HG02943 (cell line): ENCODE results near the gene GJC1.

Source experiments
- ATAC-seq: cut with Tn5 transposase; IDR thresholded peaks from one replicate; pipeline ENCODE4 v1.9.1; 2021; ENCODE audit warnings: mild to moderate bottlenecking, low read depth, moderate library complexity; ENCODE audit not compliant: unreplicated experiment

GJC1 gene

DNA sequence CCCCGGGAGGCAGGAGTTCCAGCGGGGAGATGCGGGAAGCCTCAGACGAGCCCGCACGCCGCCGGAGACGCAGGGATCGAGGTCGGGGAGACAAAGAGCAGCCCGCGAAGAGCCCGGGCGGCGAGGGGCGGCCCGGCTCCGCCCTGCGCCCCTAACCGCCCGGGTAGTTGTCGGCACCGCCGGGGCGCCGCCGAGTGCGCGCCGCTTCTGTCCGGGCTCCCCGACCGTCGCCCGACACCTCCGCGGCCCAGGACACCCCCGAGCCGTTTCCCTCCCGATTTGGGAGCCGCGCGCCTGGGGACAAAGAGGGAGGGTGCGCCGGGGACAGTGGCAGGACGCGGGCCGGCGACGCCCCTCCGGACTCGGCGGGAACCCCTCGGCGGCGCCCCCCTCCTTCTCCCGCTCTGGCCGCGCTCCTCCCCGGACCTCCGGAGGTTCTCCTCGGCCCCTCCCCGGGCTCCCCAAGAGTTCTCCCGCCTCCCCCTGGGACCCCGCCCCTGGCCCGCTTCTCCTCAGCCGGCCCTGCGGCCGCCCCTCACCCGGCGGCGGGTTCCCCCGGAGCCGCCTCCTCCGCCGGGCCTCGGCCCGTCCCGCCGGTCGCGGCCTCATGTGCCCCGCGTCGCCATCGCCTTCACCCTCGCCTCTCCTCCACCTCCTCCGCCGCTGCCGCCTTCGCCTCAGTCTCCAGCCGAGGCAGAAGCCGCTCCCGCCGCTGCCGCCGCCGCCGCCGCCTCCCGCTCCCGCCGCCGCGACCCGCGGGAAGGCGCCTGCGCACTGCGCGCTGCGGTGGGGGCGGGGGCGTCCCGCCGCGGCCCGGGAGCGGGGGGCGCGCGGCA is at the start of gene GJC1:
TSS of gene GJC1 (minus strand) at position 765 of the 836 bp plus-strand sequence. CDS start 24,470 bp downstream, outside the sequence.
- no peak for ATAC-seq

DNA sequence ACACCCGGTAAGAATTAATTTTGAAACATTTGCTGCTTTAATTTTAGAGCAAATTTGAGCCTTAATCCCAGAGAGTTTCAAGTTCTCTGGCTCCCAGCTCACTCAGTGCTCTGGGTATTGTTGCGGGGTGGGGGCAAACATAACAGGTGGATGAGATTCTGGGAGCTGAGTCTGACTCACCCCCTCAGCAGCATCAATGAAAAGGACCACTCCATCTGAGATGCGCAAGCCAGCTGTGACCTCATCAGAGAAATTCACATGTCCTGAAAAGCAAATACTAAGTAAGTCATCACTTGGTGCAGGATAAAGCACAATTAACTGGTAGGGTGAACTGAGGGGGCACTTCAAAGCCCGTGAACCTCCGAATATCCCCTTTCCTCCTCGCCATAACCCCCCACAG is 49.3 kb upstream of the GJC1 start:
- ATAC-seq, result no peak

GRCh38 chr17:44878627-44879221 is 48.6 kb upstream of the GJC1 start:
- ATAC-seq, result no peak

- ATAC-seq, result no peak
Observed at GRCh38 chr17:44877121-44877520, 47.0 kb upstream of the GJC1 start.

- no peak for ATAC-seq
Observed at GRCh38 chr17:44875761-44876160, 45.7 kb upstream of the GJC1 start.

DNA sequence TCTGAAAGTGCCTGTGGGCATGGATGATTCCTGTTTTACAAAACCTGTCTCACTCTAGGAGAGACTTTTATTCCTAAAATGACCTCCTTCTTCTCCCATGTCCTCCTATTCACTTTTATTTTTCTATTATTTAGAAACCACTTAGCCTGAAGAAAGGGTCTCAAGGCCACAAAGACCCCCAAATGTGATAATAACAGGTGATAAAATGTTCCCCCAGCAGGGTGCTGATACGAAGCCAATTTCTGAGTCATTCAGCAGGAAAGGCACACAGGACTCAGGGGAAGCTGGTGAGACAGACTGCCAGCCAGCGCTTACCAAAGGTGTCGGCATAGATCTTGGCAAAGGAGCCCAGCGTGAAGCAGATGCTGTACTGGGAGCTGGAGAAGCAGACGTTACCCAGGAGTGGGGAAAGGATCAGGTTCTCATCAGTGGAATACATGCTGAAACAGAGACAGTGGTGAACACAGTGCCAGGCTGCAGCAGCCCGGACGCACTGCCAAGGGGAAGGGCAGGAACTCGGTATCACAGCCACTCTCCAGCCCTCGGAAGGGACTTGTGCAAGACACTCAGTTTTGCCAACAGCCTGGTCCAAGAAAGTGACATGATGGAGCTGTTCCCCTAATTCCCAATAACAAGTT is 42.2 kb upstream of the GJC1 start:
- no peak for ATAC-seq

GRCh38 chr17:44871556-44871955 is 41.5 kb upstream of the GJC1 start:
- no peak for ATAC-seq

GRCh38 chr17:44867841-44868240 is 37.8 kb upstream of the GJC1 start:
- ATAC-seq, result no peak

- no peak for ATAC-seq
Observed at GRCh38 chr17:44865931-44866330, 35.8 kb upstream of the GJC1 start.

DNA sequence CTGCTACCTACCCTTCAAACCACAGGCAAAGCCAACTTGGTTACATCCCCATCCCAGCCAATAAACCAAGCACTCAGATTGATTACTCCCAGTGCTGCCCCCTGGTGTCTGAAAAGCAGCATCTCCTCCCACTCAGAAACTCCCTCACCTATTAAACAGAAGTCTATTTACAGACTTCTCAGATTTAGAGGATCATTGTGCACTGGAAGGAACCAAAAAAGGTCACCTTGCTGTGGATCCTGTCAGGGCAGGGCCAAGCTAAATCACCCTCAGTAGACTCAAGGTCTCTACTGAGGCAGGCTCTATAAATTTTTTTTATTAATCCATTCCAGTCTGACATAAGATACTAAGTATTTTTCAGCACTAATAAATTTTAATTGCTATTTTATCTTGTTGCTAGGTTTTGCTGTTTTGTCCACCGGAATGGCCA is 35.2 kb upstream of the GJC1 start:
- ATAC-seq, result no peak

DNA sequence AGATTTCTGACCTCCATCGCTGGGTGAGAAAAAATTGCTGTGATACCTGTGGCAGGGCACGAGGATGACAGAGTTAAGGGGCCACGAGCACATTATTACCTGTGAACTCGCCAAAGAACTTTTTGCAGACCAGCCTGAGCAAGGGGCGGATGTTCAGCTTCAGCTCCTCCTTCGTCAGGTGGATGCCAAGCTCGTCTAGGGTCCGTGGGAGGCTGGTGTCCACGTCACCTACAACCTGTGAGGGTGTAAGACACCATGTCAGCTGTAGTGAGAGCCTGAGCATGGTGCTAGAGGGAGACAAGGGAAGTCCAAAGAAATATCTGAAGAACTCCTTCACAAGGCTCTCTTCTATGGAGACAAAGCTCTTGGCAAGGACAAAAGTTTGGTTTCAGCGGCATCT is 34.7 kb upstream of the GJC1 start:
- ATAC-seq, result no peak

- ATAC-seq, result no peak
Observed at GRCh38 chr17:44863061-44863918, 33.2 kb upstream of the GJC1 start.

- ATAC-seq, result no peak
Observed at GRCh38 chr17:44862278-44862914, 32.3 kb upstream of the GJC1 start.

DNA sequence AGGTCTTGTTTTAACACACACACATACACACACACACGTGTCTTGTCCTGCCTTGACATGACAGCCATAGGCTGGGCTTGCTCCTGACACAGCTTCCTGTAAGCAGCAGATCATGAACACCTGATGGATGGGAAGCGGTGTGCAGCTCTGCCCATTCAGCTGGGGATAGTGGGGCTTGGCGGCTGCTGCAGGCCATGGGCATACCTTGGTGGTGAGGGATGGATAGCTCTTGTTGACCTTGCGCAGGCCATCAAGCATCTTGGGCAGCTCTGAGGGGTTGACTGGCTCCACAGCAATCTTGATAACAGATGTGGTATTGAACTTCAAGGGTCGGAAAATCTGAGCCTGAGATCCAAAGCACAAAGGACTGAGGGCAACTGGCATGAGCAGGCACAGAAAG is 29.6 kb upstream of the GJC1 start:
- no peak for ATAC-seq

GRCh38 chr17:44854192-44854591 is 24.1 kb upstream of the GJC1 start:
- no peak for ATAC-seq

DNA sequence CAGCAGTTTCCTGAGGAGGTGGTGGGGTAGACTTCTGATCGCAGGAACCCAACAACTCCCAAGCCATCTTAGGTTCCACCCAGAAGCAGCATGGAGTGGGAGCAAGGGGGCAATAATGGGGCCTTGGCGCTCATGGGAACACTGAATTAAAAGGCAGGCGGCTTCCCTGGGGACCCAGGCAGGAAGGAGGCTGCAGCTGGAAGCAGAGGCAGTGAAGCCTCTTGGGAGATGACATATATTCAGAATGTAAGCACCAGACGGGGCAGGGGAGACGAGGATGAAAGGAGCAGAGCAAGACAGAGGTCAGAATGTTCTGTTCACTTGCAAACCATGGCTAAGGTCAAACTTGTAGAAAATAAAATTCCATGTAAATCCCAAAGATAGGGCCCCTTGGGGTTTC is 20.5 kb upstream of the GJC1 start:
- no peak for ATAC-seq

- no peak for ATAC-seq
Observed at GRCh38 chr17:44850025-44850424, 19.9 kb upstream of the GJC1 start.

DNA sequence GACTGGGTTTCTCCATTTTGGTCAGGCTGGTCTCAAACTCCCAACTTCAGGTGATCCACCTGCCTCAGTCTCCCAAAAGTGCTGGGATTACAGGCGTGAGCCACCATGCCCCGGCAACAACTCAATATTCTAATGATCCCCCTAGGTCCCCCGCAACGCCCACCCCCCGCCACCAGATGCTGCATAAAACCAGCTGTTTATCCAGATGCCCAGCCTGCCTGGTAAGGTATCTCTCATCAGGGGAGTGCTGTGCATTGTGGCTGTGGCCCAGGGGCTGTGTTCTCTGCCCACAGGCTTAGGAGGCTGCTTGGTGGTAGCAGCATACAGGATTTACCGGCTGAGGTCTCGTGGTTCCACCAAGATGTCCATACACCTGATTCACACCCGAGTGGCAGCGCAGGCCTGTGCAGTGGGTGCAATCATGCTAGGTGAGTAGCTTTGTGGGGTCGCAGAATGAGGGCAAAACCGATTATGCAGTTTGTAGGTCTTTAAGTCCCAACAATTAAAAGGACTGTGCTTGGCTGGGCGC is 18.9 kb upstream of the GJC1 start:
- no peak for ATAC-seq

DNA sequence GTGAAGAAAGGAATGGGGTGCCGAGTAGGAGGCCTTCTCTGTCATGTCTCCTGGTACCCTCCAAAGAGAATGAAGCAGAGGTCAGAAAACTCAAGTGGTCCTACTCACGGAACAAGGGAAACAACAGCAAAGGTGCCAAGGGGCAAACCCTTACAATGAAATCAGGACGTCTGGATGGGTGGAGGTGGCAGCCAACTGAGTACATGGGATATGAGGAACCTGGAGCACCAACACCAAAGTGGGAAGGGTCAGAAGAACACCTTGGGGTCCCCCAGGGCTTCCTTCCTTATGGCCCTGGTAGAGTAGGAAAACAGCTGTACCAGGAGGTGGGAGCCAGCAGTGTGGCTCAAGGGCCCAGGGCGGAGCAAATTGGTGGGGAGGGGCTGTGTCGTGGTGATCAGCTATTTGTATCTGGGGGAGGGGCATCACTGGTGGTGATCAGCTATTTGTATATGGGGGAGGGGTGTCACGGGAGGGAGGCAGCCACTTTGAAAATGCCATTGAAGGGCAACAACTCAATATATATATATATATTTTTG is 18.2 kb upstream of the GJC1 start:
- ATAC-seq, result no peak

GRCh38 chr17:44847586-44847985 is 17.5 kb upstream of the GJC1 start, which contains the start of gene HIGD1B:
HIGD1B (plus strand) TSS chr17:44847883; CDS start chr17:44848153, 270 bp downstream.
- ATAC-seq, result no peak
